Activated CD4-positive, alpha-beta T cell treated with anti-CD3 and anti-CD28 coated beads, Interleukin-2, amount 10 ng/mL, durations not matched to agents 7 days and 5 days (primary cell): ENCODE results near the gene ANXA6. TPM values are rescaled to one million over a fixed set of nuclear protein-coding genes. Genes with fewer than 3 reads are reported as not detected.

Experiments
- CTCF ChIA-PET: fragments of 350-600 bp; sonication (Branson Sonifier 250); formaldehyde crosslinking; loops from one replicate; lab custom pipeline; 2021; ENCODE audit warnings: antibody characterized with exemption; lab: Charles Lee
- POLR2A ChIA-PET: fragments of 350-600 bp; sonication (Branson Sonifier 250); formaldehyde crosslinking; loops from one replicate; lab custom pipeline; 2021; ENCODE audit warnings: antibody characterized with exemption; lab: Charles Lee
- DNase-seq: peaks from one replicate; pipeline ENCODE4 v3.0.0-alpha.2; 2020
- H3K27ac Mint-ChIP-seq: one replicate; pipeline ENCODE4 v1.8.0; 2021; ENCODE audit warnings: mild to moderate bottlenecking, moderate library complexity, mixed read lengths
- H3K27me3 Mint-ChIP-seq: one replicate; pipeline ENCODE4 v1.8.0; 2021; ENCODE audit warnings: mixed read lengths
- H3K36me3 Mint-ChIP-seq: one replicate; pipeline ENCODE4 v1.8.0; 2021; ENCODE audit warnings: low read depth, mixed read lengths
- H3K4me1 Mint-ChIP-seq: one replicate; pipeline ENCODE4 v1.8.0; 2021; ENCODE audit warnings: mixed read lengths
- H3K4me3 Mint-ChIP-seq: one replicate; pipeline ENCODE4 v1.8.0; 2021; ENCODE audit warnings: mild to moderate bottlenecking, moderate library complexity, mixed read lengths
- H3K9me3 Mint-ChIP-seq: one replicate; pipeline ENCODE4 v1.8.0; 2021; ENCODE audit warnings: mixed read lengths
- total RNA-seq, 2 experiments: library from RNA; stranded (reverse); gene quantifications; one replicate each; pipeline ENCODE4 v1.2.3, GENCODE V29; 2021

ANXA6 gene
- total RNA-seq, 2 experiments from 2014 or later = 494 to 508 TPM

GRCh38 chr5:151158287-151158661 is 695 bp upstream of the ANXA6 start:
- Mint-ChIP-seq H3K4me3 (peak overlapping the region; percentile 96), H3K36me3 (peaks cover 33% of the 10 kb centered on the region), H3K9me3 (peaks cover 3% of the 10 kb centered on the region), H3K4me1 (peaks cover 40% of the 10 kb centered on the region), H3K27me3 (no peaks in the 10 kb centered on the region), H3K27ac (peak overlapping the region; percentile 96)
- ChIA-PET CTCF (interaction anchor here (0.9 to 2.0 kb wide), 6 partner anchors 9 to 43 kb away, joined by 3 to 6 read pairs (median 4); no protein-coding TSS in a partner anchor), POLR2A (interaction anchor here (0.7 kb wide), 1 partner anchor 16 kb away, joined by 4 read pairs; no protein-coding TSS in a partner anchor)
- DNase-seq = no peak

DNA sequence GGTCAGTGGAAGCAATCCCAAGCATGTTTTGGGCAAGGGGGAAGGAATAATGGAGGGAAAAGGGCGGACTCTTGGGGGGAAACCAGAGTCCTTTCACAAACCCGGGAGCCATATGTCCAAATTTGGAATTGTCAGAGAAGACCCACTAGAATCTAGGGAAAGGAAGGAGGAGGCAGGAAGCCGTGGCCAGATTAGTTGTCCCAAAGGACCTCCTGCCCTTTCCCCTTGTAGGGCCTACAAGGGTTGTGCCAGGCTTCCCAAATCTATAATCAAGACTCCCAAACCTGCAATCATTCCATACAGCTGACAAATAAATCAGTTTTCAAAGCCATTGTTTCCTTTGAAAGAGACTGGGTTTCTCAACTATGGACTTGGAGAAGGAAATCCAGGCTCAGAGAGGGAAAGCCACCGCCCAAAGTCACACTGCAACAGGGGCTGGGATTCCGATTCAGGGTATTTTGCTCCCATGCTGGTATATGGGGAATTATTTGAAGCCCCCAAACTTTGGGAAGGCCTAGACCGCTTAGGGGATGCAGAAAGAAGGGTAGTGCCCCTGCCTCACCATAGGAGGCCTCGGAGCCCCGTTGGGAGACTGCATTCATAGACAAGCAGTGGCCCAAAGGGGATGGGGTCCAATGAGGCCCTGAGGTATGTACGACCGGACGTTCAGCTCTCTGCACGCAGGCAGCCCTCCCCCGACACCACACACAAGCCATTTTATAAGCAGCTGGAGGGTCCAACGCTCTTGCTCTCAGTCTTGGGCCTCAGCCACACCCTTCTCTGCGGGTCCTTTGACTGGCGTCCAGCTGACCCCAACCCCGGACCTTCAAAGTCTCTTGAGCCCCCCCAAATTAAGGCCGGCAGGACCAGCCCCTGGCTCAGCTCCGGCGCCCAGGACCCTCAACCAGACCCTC is 815 bp downstream of the ANXA6 start:
- Mint-ChIP-seq H3K27ac (peak overlapping the region; percentile 96), H3K9me3 (peaks cover 3% of the 10 kb centered on the region), H3K4me3 (peak overlapping the region; percentile 96), H3K36me3 (peaks cover 45% of the 10 kb centered on the region), H3K4me1 (peaks cover 55% of the 10 kb centered on the region), H3K27me3 (no peaks in the 10 kb centered on the region)
- peak; percentile 40 for DNase-seq
- POLR2A ChIA-PET = interaction anchor here (0.6 kb wide), 1 partner anchor 31 kb away, joined by 3 read pairs; no protein-coding TSS in a partner anchor
- CTCF ChIA-PET = interaction anchor here (0.7 to 2.0 kb wide), 9 partner anchors 8 to 57 kb away, joined by 3 to 6 read pairs (median 4); no protein-coding TSS in a partner anchor

- peak overlapping the region; percentile 96 for H3K4me3 Mint-ChIP-seq
- H3K27me3 Mint-ChIP-seq = no peaks in the 10 kb centered on the region
- ChIA-PET POLR2A (no interaction called here), CTCF (interaction anchor here (0.7 to 2.0 kb wide), 4 partner anchors 12 to 403 kb away, joined by 3 to 6 read pairs (median 4); no protein-coding TSS in a partner anchor)
- DNase-seq = peak; percentile 36
- peak overlapping the region; percentile 96 for H3K27ac Mint-ChIP-seq
- H3K36me3 Mint-ChIP-seq = peaks cover 51% of the 10 kb centered on the region
- peaks cover 63% of the 10 kb centered on the region for H3K4me1 Mint-ChIP-seq
- H3K9me3 Mint-ChIP-seq = peaks cover 3% of the 10 kb centered on the region
Observed at GRCh38 chr5:151155775-151156506, 1.6 kb downstream of the ANXA6 start.

DNA sequence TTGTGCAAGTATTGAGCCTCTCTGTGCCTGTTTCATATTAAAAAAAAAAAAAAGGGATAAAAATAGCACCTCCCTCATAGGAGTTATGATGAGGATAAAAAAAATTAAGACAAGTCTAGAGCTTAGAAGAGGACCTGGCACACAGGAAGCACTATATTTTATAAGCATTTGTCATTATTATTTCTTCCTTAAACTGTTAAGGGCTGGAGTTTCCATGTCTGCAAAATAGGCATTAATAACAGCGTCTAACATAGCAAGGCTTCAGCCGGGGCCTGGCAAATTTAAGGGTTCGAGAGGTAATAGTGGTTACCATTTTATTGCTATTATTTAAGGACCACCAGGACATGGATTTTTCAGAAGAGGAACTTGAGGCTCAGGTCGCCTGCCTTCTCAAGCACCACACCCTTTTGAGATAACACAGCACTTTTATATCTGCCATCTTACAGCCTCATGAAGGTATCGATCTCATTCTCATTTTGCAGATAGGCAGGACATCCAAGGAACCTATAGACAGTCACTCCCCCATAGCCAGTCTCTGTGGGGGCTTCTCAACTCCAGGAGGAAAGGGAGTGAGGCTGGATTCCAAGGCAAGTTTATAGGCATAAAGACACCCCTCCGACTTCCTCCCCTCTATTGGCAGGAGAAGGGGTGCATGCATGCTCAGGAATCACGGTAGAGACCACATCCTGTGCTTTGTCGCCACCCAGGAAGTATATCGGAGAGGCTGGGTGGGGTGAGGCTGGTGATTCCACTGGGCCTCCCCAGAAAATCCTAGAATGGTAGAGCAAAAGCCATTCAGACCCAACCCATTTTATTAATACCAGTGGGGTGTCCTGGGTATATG is 2.4 kb downstream of the ANXA6 start:
- CTCF ChIA-PET = interaction anchor here (0.6 to 1.8 kb wide), 5 partner anchors 8 to 403 kb away, joined by 3 to 5 read pairs (median 3); no protein-coding TSS in a partner anchor
- peaks cover 54% of the 10 kb centered on the region for H3K36me3 Mint-ChIP-seq
- POLR2A ChIA-PET = interaction anchor here (0.6 kb wide), 1 partner anchor 602 kb away, joined by 3 read pairs; no protein-coding TSS in a partner anchor
- H3K9me3 Mint-ChIP-seq = peaks cover 3% of the 10 kb centered on the region
- H3K4me1 Mint-ChIP-seq = peaks cover 69% of the 10 kb centered on the region
- H3K27ac Mint-ChIP-seq = peak overlapping the region; percentile 96
- DNase-seq = peak; percentile 77
- no peaks in the 10 kb centered on the region for H3K27me3 Mint-ChIP-seq
- H3K4me3 Mint-ChIP-seq = peak overlapping the region; percentile 96

DNA sequence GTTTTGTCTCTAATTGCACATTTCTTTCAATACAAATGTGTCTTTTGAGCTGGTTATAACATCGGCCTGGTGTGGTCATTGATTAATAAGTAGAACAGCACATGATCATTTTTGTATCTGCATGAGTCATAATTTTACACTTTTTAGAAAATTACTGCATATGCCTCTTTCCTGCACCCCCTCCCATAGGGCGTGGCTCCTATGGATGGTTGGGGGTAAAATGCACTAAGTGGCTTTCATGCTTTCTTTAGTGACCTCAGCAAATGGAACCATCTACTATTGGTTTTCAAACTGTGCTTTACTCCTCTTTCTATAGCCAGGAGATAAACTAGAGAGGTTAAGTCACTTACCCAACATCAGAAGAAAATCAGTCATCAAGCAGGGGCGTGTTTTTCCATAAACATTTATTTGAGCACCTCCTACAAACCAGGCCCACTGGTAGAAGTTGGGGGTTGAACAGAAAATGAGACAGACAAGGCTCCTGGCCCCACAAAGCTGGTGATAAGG is 3.8 kb downstream of the ANXA6 start:
- Mint-ChIP-seq H3K4me3 (peak overlapping the region; percentile 96), H3K27me3 (no peaks in the 10 kb centered on the region), H3K36me3 (peaks cover 57% of the 10 kb centered on the region), H3K4me1 (peaks cover 73% of the 10 kb centered on the region), H3K27ac (peak overlapping the region; percentile 88), H3K9me3 (peaks cover 3% of the 10 kb centered on the region)
- ChIA-PET POLR2A (no interaction called here), CTCF (interaction anchor here (0.6 to 1.8 kb wide), 2 partner anchors 12 to 592 kb away, joined by 3 to 5 read pairs; no protein-coding TSS in a partner anchor)
- no peak for DNase-seq

DNA sequence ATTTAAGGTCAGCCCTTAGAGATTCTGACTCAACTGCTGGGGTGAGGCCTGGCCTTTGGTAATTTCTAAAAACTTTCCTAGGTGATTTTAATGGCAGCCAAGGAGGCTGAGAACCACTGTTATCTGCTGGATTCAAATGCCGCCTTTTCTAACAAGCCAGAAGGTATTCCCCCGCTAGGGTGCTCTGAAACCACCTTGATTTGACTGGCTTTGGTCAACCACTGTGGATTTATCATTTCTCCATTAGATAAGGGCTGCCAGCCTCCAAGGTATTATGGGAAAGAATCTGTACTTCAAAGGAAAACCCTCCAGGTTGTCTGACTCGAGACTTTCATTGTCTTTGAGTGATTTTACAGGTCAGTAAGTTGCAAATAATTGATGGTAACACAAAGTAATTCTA is 4.3 kb downstream of the ANXA6 start:
- Mint-ChIP-seq H3K4me3 (peak overlapping the region; percentile 96), H3K27ac (peak overlapping the region; percentile 88), H3K9me3 (peaks cover 3% of the 10 kb centered on the region), H3K36me3 (peaks cover 61% of the 10 kb centered on the region), H3K27me3 (no peaks in the 10 kb centered on the region), H3K4me1 (peaks cover 73% of the 10 kb centered on the region)
- no peak for DNase-seq
- POLR2A ChIA-PET = no interaction called here
- CTCF ChIA-PET = interaction anchor here (1.1 to 12.9 kb wide), 3 partner anchors 10 to 27 kb away, joined by 3 to 89 read pairs (median 3); no protein-coding TSS in a partner anchor

GRCh38 chr5:151151793-151152192 is 5.8 kb downstream of the ANXA6 start:
- ChIA-PET POLR2A (no interaction called here), CTCF (interaction anchor here (0.6 to 12.9 kb wide), 5 partner anchors 14 to 68 kb away, joined by 3 to 89 read pairs (median 6); no protein-coding TSS in a partner anchor)
- Mint-ChIP-seq H3K36me3 (peaks cover 70% of the 10 kb centered on the region), H3K9me3 (peaks cover 3% of the 10 kb centered on the region), H3K4me3 (peak overlapping the region; percentile 53), H3K27me3 (no peaks in the 10 kb centered on the region), H3K27ac (peak overlapping the region; percentile 93), H3K4me1 (peaks cover 82% of the 10 kb centered on the region)
- DNase-seq = peak; percentile 29

- H3K36me3 Mint-ChIP-seq = peaks cover 72% of the 10 kb centered on the region
- DNase-seq = peak; percentile 33
- ChIA-PET CTCF (interaction anchor here (1.0 to 12.9 kb wide), 11 partner anchors 10 to 102 kb away, joined by 3 to 89 read pairs (median 4); partner anchors contain the start of gene GM2A), POLR2A (interaction anchor here (1.2 kb wide), 2 partner anchors 10 to 25 kb away, joined by 3 to 6 read pairs; no protein-coding TSS in a partner anchor)
- peaks cover 3% of the 10 kb centered on the region for H3K9me3 Mint-ChIP-seq
- peak overlapping the region; percentile 93 for H3K27ac Mint-ChIP-seq
- H3K27me3 Mint-ChIP-seq = no peaks in the 10 kb centered on the region
- H3K4me3 Mint-ChIP-seq = peak overlapping the region; percentile 53
- peaks cover 83% of the 10 kb centered on the region for H3K4me1 Mint-ChIP-seq
Observed at GRCh38 chr5:151151263-151151660, 6.3 kb downstream of the ANXA6 start.

DNA sequence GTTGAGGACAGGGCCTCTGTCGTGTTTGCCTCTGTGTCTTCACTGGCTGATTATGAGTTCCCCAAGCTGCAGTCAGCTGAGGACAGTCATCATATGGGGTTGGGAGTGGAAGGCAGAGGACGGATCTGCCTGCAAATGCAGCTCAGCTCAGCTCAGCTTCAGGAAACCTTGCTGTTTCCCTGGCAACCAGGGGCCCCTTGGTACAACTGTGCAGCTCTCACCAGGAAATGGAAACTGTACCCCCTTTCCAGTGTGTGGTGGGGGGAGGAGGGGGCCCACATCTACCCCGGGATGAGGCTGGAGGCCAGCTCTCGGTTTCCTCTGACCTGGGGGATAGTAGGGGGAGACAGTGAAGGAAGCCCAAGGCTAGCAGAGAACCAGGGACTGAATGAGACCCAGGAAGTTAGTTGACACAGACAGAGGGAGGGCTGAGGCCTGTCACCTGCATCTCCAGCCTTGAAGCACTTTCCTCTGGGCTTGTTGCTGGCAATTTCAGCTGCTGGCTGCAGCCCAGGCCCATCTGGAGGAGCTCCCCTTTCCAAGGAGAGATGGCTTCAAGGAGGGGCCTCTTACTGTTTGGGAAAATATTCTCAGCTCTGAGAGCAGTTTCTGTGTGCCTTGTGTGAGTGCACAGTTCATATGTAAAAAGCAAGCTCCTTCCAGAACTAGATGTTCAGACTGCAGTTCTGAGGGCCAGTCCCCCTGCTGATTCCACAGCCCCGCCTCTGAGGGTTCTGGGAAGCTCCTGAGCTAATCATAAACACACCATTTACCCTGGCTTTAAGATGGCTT is 6.9 kb downstream of the ANXA6 start:
- Mint-ChIP-seq H3K27me3 (no peaks in the 10 kb centered on the region), H3K27ac (peak overlapping the region; percentile 93), H3K4me1 (peaks cover 89% of the 10 kb centered on the region), H3K9me3 (peaks cover 3% of the 10 kb centered on the region), H3K4me3 (peak overlapping the region; percentile 53), H3K36me3 (peaks cover 74% of the 10 kb centered on the region)
- CTCF ChIA-PET = interaction anchor here (0.9 to 12.9 kb wide), 12 partner anchors 9 to 362 kb away, joined by 3 to 89 read pairs (median 4); partner anchors contain the start of gene GM2A
- POLR2A ChIA-PET = interaction anchor here (0.7 to 1.2 kb wide), 4 partner anchors 9 to 33 kb away, joined by 3 to 8 read pairs (median 4); no protein-coding TSS in a partner anchor
- DNase-seq = peak; percentile 88

- Mint-ChIP-seq H3K4me3 (peak overlapping the region; percentile 17), H3K4me1 (peaks cover 89% of the 10 kb centered on the region), H3K27ac (peak overlapping the region; percentile 82), H3K9me3 (peaks cover 2% of the 10 kb centered on the region), H3K36me3 (peaks cover 71% of the 10 kb centered on the region), H3K27me3 (no peaks in the 10 kb centered on the region)
- ChIA-PET CTCF (interaction anchor here (1.1 to 12.9 kb wide), 5 partner anchors 9 to 33 kb away, joined by 4 to 89 read pairs (median 6); partner anchors contain the start of gene ANXA6), POLR2A (no interaction called here)
- peak; percentile 40 for DNase-seq
Observed at GRCh38 chr5:151148583-151148982, 9.0 kb downstream of the ANXA6 start.
